Small intestine (tissue), 7 donors: ENCODE data around the gene TMEM198. TPM values are rescaled to one million over a fixed set of nuclear protein-coding genes. Genes with fewer than 3 reads are reported as not detected.

Experiments
- DNase-seq, 2 donors: peaks; one replicate each; pipeline versions ENCODE4 v3.0.0 to v3.0.0-alpha.2; 2013
- FAIRE-seq: peaks from 2 replicates; lab custom pipeline; 2012; peaks lifted over from hg19 to GRCh38; lab: Jason Lieb, UNC
- H3K27ac ChIP-seq, 3 donors: one replicate each; pipeline ENCODE4 v1.5.1; 2013; ENCODE audit warnings: low read length in 2 of 3, mild to moderate bottlenecking in 2 of 3, control low read depth in 1 of 3, inconsistent platforms in 1 of 3, low read depth in 1 of 3, moderate library complexity in 1 of 3
- H3K27me3 ChIP-seq, 3 donors: one replicate each; pipeline ENCODE4 v1.6.1; 2013; ENCODE audit warnings: low read length in 3 of 3, inconsistent platforms in 1 of 3; ENCODE audit not compliant: control insufficient read depth in 3 of 3, insufficient read depth in 3 of 3
- H3K36me3 ChIP-seq, 3 donors: one replicate each; pipeline ENCODE4 v1.6.1; 2013; ENCODE audit warnings: low read length in 3 of 3, inconsistent platforms in 1 of 3, low read depth in 1 of 3, mild to moderate bottlenecking in 1 of 3, moderate library complexity in 1 of 3; ENCODE audit not compliant: control insufficient read depth in 3 of 3, insufficient read depth in 2 of 3
- H3K4me1 ChIP-seq, 3 donors: one replicate each; pipeline ENCODE4 v1.6.1; 2013; ENCODE audit warnings: low read length in 2 of 3, inconsistent platforms in 1 of 3, low read depth in 1 of 3, mild to moderate bottlenecking in 1 of 3, moderate library complexity in 1 of 3; ENCODE audit not compliant: control insufficient read depth in 3 of 3, insufficient read depth in 2 of 3
- H3K4me3 ChIP-seq, 3 donors: one replicate each; pipeline ENCODE4 v1.5.1; 2013; ENCODE audit warnings: low read length in 3 of 3, control low read depth in 1 of 3, inconsistent platforms in 1 of 3, low read depth in 1 of 3, mild to moderate bottlenecking in 1 of 3, moderate library complexity in 1 of 3
- H3K9me3 ChIP-seq, 2 donors: one replicate each; pipeline ENCODE4 v1.6.1; 2013; ENCODE audit warnings: low read depth in 1 of 2, low read length in 1 of 2; ENCODE audit not compliant: control insufficient read depth in 2 of 2, insufficient read depth in 1 of 2
- WGBS, 3 donors: extraction: QIAGEN DNeasy Blood & Tissue Kit; methylation state at CpG; one replicate each; pipeline ENCODE4 v1.1.7; 2013; 5-methylcytosine and 5-hydroxymethylcytosine counted together
- polyA plus RNA-seq, 4 donors: library from polyadenylated mRNA; stranded (reverse) in 3 of 4; unstranded in 1 of 4; fragments of 200-250 nt in 3 of 4; fragments of 120-200 nt in 1 of 4; gene quantifications; one replicate each; pipeline versions ENCODE4 v1.2.1 to v1.2.3, GENCODE V29; 2013
- donor health status: healthy with polysubstance abuse.
- donor health status: control.
- donor health status: control.
- donor health status: Bipolar disorder and iron deficiency.
- donor health status: healthy.

Gene TMEM198
- polyA plus RNA-seq, 4 donors: 1.8 to 23.5 (median 14.8) TPM

DNA sequence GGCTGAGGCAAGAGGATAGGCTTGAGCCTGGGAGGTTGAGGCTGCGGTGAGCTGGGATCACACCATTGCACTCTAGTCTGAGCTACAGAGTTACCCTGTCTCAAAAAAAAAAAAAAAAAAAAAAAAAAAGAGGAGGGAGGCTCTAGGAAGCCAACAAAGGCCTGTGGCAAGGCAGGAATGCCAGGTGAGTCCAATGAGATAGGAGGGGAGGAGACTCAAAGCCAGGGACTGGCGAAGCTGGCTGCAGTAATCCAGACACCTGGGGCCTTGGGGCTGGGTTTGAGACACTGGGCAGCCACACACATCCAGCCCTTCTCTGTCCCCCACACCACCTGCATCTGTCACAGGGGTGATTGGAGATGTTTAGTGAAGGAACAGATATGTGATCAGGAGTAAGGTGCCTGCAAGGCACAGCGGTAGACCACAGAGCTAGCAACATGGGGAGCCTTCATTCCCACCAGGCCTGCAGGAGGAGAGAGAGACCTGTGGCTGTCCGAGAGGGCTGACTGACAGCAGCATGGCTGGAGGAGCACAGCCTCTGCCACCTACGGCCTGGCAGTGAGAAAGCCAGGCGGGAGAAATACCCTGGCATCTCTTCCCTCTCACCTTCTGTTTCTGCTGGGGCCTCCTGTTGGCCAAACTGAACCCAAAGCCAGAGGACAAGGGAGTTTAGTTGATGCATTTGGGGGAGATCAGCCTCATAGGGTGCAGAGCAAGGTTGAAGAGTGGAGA lies 9.7 kb upstream of the TMEM198 start:
- peaks cover 0 to 22% (median 0%) of the 10 kb centered on the region in 3 donors for H3K4me1 ChIP-seq
- H3K27me3 ChIP-seq: peaks cover 0 to 31% (median 7%) of the 10 kb centered on the region in 3 donors
- DNase-seq: no peak
- H3K27ac ChIP-seq: no peak overlapping the region
- no peak overlapping the region for H3K4me3 ChIP-seq
- no peak for FAIRE-seq
- H3K9me3 ChIP-seq: no peaks in the 10 kb centered on the region
- WGBS, 3 donors: 63 to 84% (median 72%) methylated on average over 6 of the region's 6 CpGs
- peaks cover 0 to 17% (median under 1%) of the 10 kb centered on the region in 3 donors for H3K36me3 ChIP-seq

- Histone ChIP-seq H3K4me1 (peaks cover 0 to 21% (median 0%) of the 10 kb centered on the region in 3 donors), H3K9me3 (no peaks in the 10 kb centered on the region), H3K27me3 (peaks cover 0 to 12% (median 3%) of the 10 kb centered on the region in 3 donors), H3K36me3 (peaks cover 3 to 40% (median 9%) of the 10 kb centered on the region in 3 donors), H3K4me3 (no peak overlapping the region), H3K27ac (no peak overlapping the region)
- DNase-seq (no peak), FAIRE-seq (no peak)
- 86 to 90% (median 87%) methylated on average over 16 of the region's 16 CpGs for WGBS, 3 donors
These were observed 7.4 kb upstream of the TMEM198 start for GRCh38 chr2:219536425-219536824.

GRCh38 chr2:219536967-219537366 lies 6.9 kb upstream of the TMEM198 start:
- H3K4me3 ChIP-seq: no peak overlapping the region
- 53 to 70% (median 61%) methylated on average over 9 of the region's 9 CpGs for WGBS, 3 donors
- no peak for FAIRE-seq
- no peaks in the 10 kb centered on the region for H3K9me3 ChIP-seq
- peaks cover 0 to 6% (median 3%) of the 10 kb centered on the region in 3 donors for H3K27me3 ChIP-seq
- peaks cover 3 to 42% (median 9%) of the 10 kb centered on the region in 3 donors for H3K36me3 ChIP-seq
- DNase-seq: no peak
- no peak overlapping the region for H3K27ac ChIP-seq
- peaks cover 0 to 26% (median 1%) of the 10 kb centered on the region in 3 donors for H3K4me1 ChIP-seq

GRCh38 chr2:219537657-219538488 lies 6.0 kb upstream of the TMEM198 start:
- Histone ChIP-seq H3K27me3 (peaks cover 0 to 3% (median 3%) of the 10 kb centered on the region in 3 donors), H3K4me1 (peaks cover 0 to 32% (median 5%) of the 10 kb centered on the region in 3 donors), H3K4me3 (no peak overlapping the region), H3K9me3 (no peaks in the 10 kb centered on the region), H3K27ac (peak overlapping the region in 1 of 3 donors; percentile 40), H3K36me3 (peaks cover 3 to 42% (median 9%) of the 10 kb centered on the region in 3 donors)
- peak in 1 of 2 donors; percentile 50 for DNase-seq
- WGBS, 3 donors: 42 to 45% (median 44%) methylated on average over 13 to 14 of the region's 15 CpGs
- FAIRE-seq: no peak

- Histone ChIP-seq H3K36me3 (peaks cover 3 to 42% (median 9%) of the 10 kb centered on the region in 3 donors), H3K4me1 (peaks cover 0 to 32% (median 5%) of the 10 kb centered on the region in 3 donors), H3K4me3 (no peak overlapping the region), H3K27me3 (peaks cover 0 to 3% (median 0%) of the 10 kb centered on the region in 3 donors), H3K27ac (peak overlapping the region in 1 of 3 donors; percentile 40), H3K9me3 (no peaks in the 10 kb centered on the region)
- FAIRE-seq: no peak
- 68 to 84% (median 74%) methylated on average over 6 of the region's 6 CpGs for WGBS, 3 donors
- DNase-seq: no peak
These were observed 5.3 kb upstream of the TMEM198 start for GRCh38 chr2:219538504-219538951.

DNA sequence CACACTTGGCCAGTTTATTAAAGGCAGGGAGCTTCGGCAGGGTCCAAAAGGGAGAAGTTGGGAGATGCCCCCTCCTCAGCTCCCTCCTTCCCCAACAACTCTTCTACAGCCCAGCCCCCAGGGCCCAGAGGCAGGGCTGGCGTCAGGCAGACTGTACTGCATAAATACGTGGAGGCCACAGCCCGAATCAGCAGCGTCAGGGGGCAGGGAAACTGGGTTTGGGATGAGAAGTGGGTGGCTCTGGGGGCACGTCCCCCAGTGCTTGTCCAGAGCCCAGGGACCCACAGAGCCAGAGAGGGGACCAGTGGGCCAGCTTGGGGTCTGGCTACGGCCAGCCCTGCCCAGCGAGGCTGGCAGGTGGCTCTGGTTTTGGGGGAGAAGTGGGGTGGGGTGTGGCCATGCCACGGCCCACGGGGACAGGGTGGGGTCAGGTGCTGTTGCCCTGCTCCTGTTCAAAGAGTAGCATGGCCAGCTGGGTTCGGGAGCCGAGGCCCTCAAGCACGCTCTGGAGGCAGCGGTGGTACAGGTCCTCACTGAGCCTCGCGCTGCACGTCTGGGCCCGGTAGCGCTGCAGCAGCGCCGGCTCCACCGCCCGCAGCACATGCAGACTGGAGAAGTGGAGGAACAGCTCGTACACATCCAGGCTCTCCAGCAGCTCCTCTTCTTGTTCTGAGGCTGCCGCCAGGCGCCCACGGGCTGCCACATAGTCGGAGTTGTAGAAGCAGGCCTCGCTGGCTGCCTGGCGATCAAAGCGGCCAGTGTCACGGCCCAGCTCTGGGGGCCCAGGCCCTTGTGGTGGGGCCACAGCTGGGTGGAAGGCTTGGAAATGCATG lies 4.7 kb upstream of the TMEM198 start:
- H3K27ac ChIP-seq: no peak overlapping the region
- H3K36me3 ChIP-seq: peaks cover 3 to 42% (median 9%) of the 10 kb centered on the region in 3 donors
- WGBS, 3 donors: 88 to 93% (median 90%) methylated on average over 32 of the region's 32 CpGs
- no peaks in the 10 kb centered on the region for H3K9me3 ChIP-seq
- DNase-seq (no peak), FAIRE-seq (no peak)
- H3K4me3 ChIP-seq: no peak overlapping the region
- H3K4me1 ChIP-seq: peaks cover 0 to 33% (median 5%) of the 10 kb centered on the region in 3 donors
- H3K27me3 ChIP-seq: peaks cover 0 to 3% (median 0%) of the 10 kb centered on the region in 3 donors

- H3K27me3 ChIP-seq: peaks cover 0 to 3% (median 0%) of the 10 kb centered on the region in 3 donors
- DNase-seq: no peak
- no peaks in the 10 kb centered on the region for H3K9me3 ChIP-seq
- peaks cover 3 to 42% (median 9%) of the 10 kb centered on the region in 3 donors for H3K36me3 ChIP-seq
- WGBS, 3 donors: 94 to 97% (median 95%) methylated on average over 45 to 46 of the region's 46 CpGs
- FAIRE-seq: no peak
- no peak overlapping the region for H3K4me3 ChIP-seq
- H3K27ac ChIP-seq: no peak overlapping the region
- peaks cover 0 to 43% (median 5%) of the 10 kb centered on the region in 3 donors for H3K4me1 ChIP-seq
These were observed 3.7 kb upstream of the TMEM198 start for GRCh38 chr2:219539926-219540678.
